Nucleus accumbens (tissue), 56 donors: ENCODE data around the gene MAPT.
A peak's percentile ranks its signal among the peaks of the same experiment; 100 is the strongest.
"Not testable (repeated sequence)": the region's sequence is repeated elsewhere in the genome, so short reads cannot be mapped to it uniquely, and the experiment has no call there.

ENCODE experiments used
- DNase-seq, 56 donors: peaks; one replicate each; lab custom pipeline; 2025; lab: John Stamatoyannopoulos, UW

Gene MAPT

GRCh38 chr17:46000292-46000691, 105.9 kb downstream of the MAPT start:
- DNase-seq: peak in 3 of 56 donors; percentile 3 to 27 (median 10)

GRCh38 chr17:46000757-46001156, 106.4 kb downstream of the MAPT start:
- DNase-seq: no peak

- DNase-seq: peak in 3 of 56 donors; percentile 48 to 58 (median 49)
These were observed 107.3 kb downstream of the MAPT start for GRCh38 chr17:46001390-46002310.

- peak in 47 of 56 donors; percentile 11 to 84 (median 48) for DNase-seq
These were observed 108.1 kb downstream of the MAPT start for GRCh38 chr17:46002311-46002972.

- DNase-seq: no peak
These were observed 108.6 kb downstream of the MAPT start for GRCh38 chr17:46002973-46003316.

GRCh38 chr17:46003907-46004748, 109.8 kb downstream of the MAPT start:
- DNase-seq: peak in 53 of 56 donors; percentile 22 to 90 (median 72)

GRCh38 chr17:46006082-46006481, 111.7 kb downstream of the MAPT start:
- DNase-seq: not testable (repeated sequence)

- DNase-seq: no peak
These were observed 113.2 kb downstream of the MAPT start for GRCh38 chr17:46007461-46007965.

GRCh38 chr17:46008591-46008990, 114.2 kb downstream of the MAPT start:
- DNase-seq: no peak

GRCh38 chr17:46009681-46010596, 115.6 kb downstream of the MAPT start:
- DNase-seq: peak in 5 of 56 donors; percentile 23 to 38 (median 34)

GRCh38 chr17:46010597-46011186, 116.3 kb downstream of the MAPT start:
- no peak for DNase-seq

- DNase-seq: no peak
These were observed 117.6 kb downstream of the MAPT start for GRCh38 chr17:46011711-46012505.

- DNase-seq: no peak
These were observed 118.2 kb downstream of the MAPT start for GRCh38 chr17:46012506-46013079.

- no peak for DNase-seq
These were observed 118.8 kb downstream of the MAPT start for GRCh38 chr17:46013127-46013501.

GRCh38 chr17:46013502-46014165, 119.3 kb downstream of the MAPT start:
- peak in 20 of 56 donors; percentile 11 to 50 (median 26) for DNase-seq

- not testable (repeated sequence) for DNase-seq
These were observed 125.1 kb downstream of the MAPT start for GRCh38 chr17:46019408-46019925.
